Smooth muscle cell of the umbilical artery (primary cell): ENCODE data around the gene FAM228B. TPM values are rescaled to one million over a fixed set of nuclear protein-coding genes. Genes with fewer than 3 reads are reported as not detected.

ENCODE experiments used
- total RNA-seq: library from RNA; depleted of rRNA; stranded (reverse); fragments of >200 nt; gene quantifications from 2 replicates; pipeline ENCODE4 v1.2.3, GENCODE V29; 2014

Gene FAM228B
- 8.4 and 11.6 TPM in 2 replicates for total RNA-seq

GRCh38 chr2:24123195-24123921 is at the start of gene FAM228B, which contains the start of gene PFN4:
FAM228B (plus strand) TSS chr2:24123469; CDS start chr2:24124362, 893 bp downstream.
PFN4 (minus strand) TSS chr2:24123334; CDS start chr2:24122535, 799 bp downstream.

GRCh38 chr2:24075915-24076848 is 47.1 kb upstream of the FAM228B start, which contains the start of gene SF3B6:
SF3B6 (minus strand) TSS chr2:24076326; CDS start chr2:24076229, 97 bp downstream.

GRCh38 chr2:24084386-24085199 is 38.7 kb upstream of the FAM228B start, which contains the start of gene TP53I3:
TP53I3 (minus strand) TSS chr2:24084834; CDS start chr2:24084326, 508 bp downstream.

GRCh38 chr2:24174851-24175277 is 51.6 kb downstream of the FAM228B start, which contains the start of gene FAM228A:
FAM228A (plus strand) TSS chr2:24175053; CDS start chr2:24175481, 428 bp downstream.

Other genes with a start within 250 kb of the FAM228B start
- gene ATAD2B, start 196.3 kb upstream of the FAM228B start, total RNA-seq, result 13.1 and 13.4 TPM in 2 replicates
- gene UBXN2A, start 183.0 kb upstream of the FAM228B start, total RNA-seq, result 11.9 and 12.5 TPM in 2 replicates
- 0.05 TPM in 1 of 2 replicates, not detected in the other for gene MFSD2B, start 113.4 kb upstream of the FAM228B start, total RNA-seq
- 11.0 and 13.5 TPM in 2 replicates for gene WDCP, start 76.1 kb upstream of the FAM228B start, total RNA-seq
- 4.7 and 6.2 TPM in 2 replicates for gene FKBP1B, start 73.7 kb upstream of the FAM228B start, total RNA-seq
- 142 and 144 TPM in 2 replicates for gene SF3B6, start 47.1 kb upstream of the FAM228B start, total RNA-seq
- 28.5 and 30.2 TPM in 2 replicates for gene TP53I3, start 38.6 kb upstream of the FAM228B start, total RNA-seq
- 0.30 and 0.42 TPM in 2 replicates for gene PFN4, start 135 bp upstream of the FAM228B start, total RNA-seq
- under 0.01 and 0.65 TPM in 2 replicates for gene FAM228A, start 51.6 kb downstream of the FAM228B start, total RNA-seq
- gene ITSN2, start 237.1 kb downstream of the FAM228B start, total RNA-seq, result 19.9 and 29.1 TPM in 2 replicates